Gastrocnemius medialis (tissue), 4 donors: Measurements from ENCODE around the gene FGF14. TPM values are rescaled to one million over a fixed set of nuclear protein-coding genes. Genes with fewer than 3 reads are reported as not detected.

ENCODE experiments used
- ATAC-seq, 2 donors: fragments of 150-250 bp; one replicate each; pipeline ENCODE4 v1.9.1; 2016
- DNase-seq, 2 donors: peaks; one replicate each; pipeline ENCODE4 v3.0.0-alpha.2; 2019
- H3K27ac ChIP-seq, 4 donors: fragments of 200-600 bp; sonication (generic); 1 replicate in 1 of 4; 2 replicates in 3 of 4; pipeline ENCODE4 v1.5.1; 2016 to 2018; ENCODE audit warnings: mild to moderate bottlenecking in 2 of 4, moderate library complexity in 1 of 4
- H3K27me3 ChIP-seq, 3 donors: fragments of 200-600 bp; sonication (generic) in 2 of 3; 1 replicate in 1 of 3; 2 replicates in 2 of 3; pipeline versions ENCODE4 v1.5.1 to v1.6.0; 2016 to 2019; ENCODE audit warnings: mild to moderate bottlenecking in 1 of 3, moderate library complexity in 1 of 3
- H3K36me3 ChIP-seq, 2 donors: fragments of 200-600 bp; sonication (generic) in 1 of 2; one replicate each; pipeline ENCODE4 v1.5.1; 2017 to 2018
- H3K4me1 ChIP-seq, 2 donors: fragments of 200-600 bp; sonication (generic) in 1 of 2; one replicate each; pipeline ENCODE4 v1.5.1; 2016 to 2017; ENCODE audit warnings: mild to moderate bottlenecking in 2 of 2
- H3K4me3 ChIP-seq, 4 donors: fragments of 200-600 bp; sonication (generic) in 3 of 4; 1 replicate in 1 of 4; 2 replicates in 3 of 4; pipeline ENCODE4 v1.5.1; 2016 to 2019; ENCODE audit warnings: mild to moderate bottlenecking in 2 of 4
- H3K9me3 ChIP-seq, 3 donors: fragments of 200-600 bp; sonication (generic) in 2 of 3; 1 replicate in 1 of 3; 2 replicates in 2 of 3; pipeline ENCODE4 v1.5.1; 2016 to 2019
- POLR2A ChIP-seq, 2 donors: fragments of 450-650 bp; IDR thresholded peaks; one replicate each; pipeline ENCODE4 v1.6.1; 2017; ENCODE audit warnings: antibody characterized with exemption in 2 of 2, mild to moderate bottlenecking in 2 of 2, moderate library complexity in 2 of 2
- in situ Hi-C, 4 donors: fragments of 200-750 bp; cut with MboI; loops; one replicate each; pipeline versions ENCODE4 v1.15.0 to v1.8.0; 2017; ENCODE audit warnings: low sequenced_read_pairs in 4 of 4
- intact Hi-C: fragments of 100-400 bp; cut with DNase I; formaldehyde crosslinking; loops from one replicate; pipeline ENCODE4 v1.15.1; 2023; ENCODE audit warnings: low total_unique reads
- total RNA-seq, 4 donors: library from RNA; depleted of rRNA; stranded (reverse); fragments of >200 nt; gene quantifications; one replicate each; pipeline versions ENCODE4 v1.1.0 to v1.2.3, GENCODE V29; 2016
- TF ChIP-seq, protein P1 (sequence below), 5 experiments: fragments of 450-650 bp in 3 of 5; fragments of 200-600 bp in 2 of 5; sonication (generic) in 2 of 5; IDR thresholded peaks in 4 of 5; conservative IDR thresholded peaks in 1 of 5; 1 replicate in 4 of 5; 2 replicates in 1 of 5; pipeline ENCODE4 v1.5.1; 2016 to 2019; ENCODE audit warnings: antibody characterized with exemption in 5 of 5, mild to moderate bottlenecking in 3 of 5, moderate library complexity in 3 of 5

Gene FGF14
- total RNA-seq, 4 donors from 2014 or later = 0.02 TPM; not detected in 3

DNA sequence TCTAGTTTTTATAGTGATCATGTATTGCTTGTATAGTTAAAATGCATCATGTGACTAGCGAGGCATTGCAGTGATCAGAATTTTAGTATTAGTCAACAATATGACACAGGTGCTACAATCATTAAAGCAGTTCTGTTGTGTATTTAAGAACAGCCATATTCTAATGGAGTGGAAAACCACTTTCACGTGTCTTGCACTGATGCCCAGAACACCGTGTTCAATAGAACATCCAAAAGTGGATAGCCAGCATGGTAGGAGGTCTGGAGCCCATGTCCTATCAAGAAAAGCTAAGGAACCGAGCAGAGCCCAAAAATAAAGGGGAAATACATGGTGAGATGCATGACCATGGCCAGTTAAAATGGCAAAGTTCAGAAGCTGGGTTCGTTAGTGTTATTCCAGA lies 55.1 kb downstream of the FGF14 start:
- Histone ChIP-seq H3K27me3 (no peaks in the 10 kb centered on the region), H3K4me3 (no peak overlapping the region), H3K9me3 (no peaks in the 10 kb centered on the region), H3K36me3 (no peaks in the 10 kb centered on the region), H3K27ac (no peak overlapping the region), H3K4me1 (no peaks in the 10 kb centered on the region)
- TF ChIP-seq POLR2A (IDR thresholded peaks at IDR 0.05) = no peak
- TF ChIP-seq, protein P1, sequence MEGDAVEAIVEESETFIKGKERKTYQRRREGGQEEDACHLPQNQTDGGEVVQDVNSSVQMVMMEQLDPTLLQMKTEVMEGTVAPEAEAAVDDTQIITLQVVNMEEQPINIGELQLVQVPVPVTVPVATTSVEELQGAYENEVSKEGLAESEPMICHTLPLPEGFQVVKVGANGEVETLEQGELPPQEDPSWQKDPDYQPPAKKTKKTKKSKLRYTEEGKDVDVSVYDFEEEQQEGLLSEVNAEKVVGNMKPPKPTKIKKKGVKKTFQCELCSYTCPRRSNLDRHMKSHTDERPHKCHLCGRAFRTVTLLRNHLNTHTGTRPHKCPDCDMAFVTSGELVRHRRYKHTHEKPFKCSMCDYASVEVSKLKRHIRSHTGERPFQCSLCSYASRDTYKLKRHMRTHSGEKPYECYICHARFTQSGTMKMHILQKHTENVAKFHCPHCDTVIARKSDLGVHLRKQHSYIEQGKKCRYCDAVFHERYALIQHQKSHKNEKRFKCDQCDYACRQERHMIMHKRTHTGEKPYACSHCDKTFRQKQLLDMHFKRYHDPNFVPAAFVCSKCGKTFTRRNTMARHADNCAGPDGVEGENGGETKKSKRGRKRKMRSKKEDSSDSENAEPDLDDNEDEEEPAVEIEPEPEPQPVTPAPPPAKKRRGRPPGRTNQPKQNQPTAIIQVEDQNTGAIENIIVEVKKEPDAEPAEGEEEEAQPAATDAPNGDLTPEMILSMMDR (IDR thresholded peaks at IDR 0.05 in 4 of 5, conservative IDR thresholded peaks at IDR 0.05 in 1 of 5) = no peak
- intact Hi-C loops = no loop called here
- in situ Hi-C loops = no loop called here
- no peak for DNase-seq
- ATAC-seq = no peak

- in situ Hi-C loops = no loop called here
- H3K27me3 ChIP-seq = no peaks in the 10 kb centered on the region
- ATAC-seq (no peak), DNase-seq (no peak)
- intact Hi-C loops = no loop called here
- no peaks in the 10 kb centered on the region for H3K4me1 ChIP-seq
- no peak overlapping the region for H3K27ac ChIP-seq
- TF ChIP-seq, protein P1 (IDR thresholded peaks at IDR 0.05 in 4 of 5, conservative IDR thresholded peaks at IDR 0.05 in 1 of 5) = no peak
- TF ChIP-seq POLR2A (IDR thresholded peaks at IDR 0.05) = no peak
- H3K4me3 ChIP-seq = no peak overlapping the region
- H3K9me3 ChIP-seq = no peaks in the 10 kb centered on the region
- no peaks in the 10 kb centered on the region for H3K36me3 ChIP-seq
Observed at GRCh38 chr13:102344410-102344809, 57.4 kb downstream of the FGF14 start.

- Histone ChIP-seq H3K27me3 (no peaks in the 10 kb centered on the region), H3K4me1 (no peaks in the 10 kb centered on the region), H3K36me3 (no peaks in the 10 kb centered on the region), H3K27ac (no peak overlapping the region), H3K9me3 (no peaks in the 10 kb centered on the region), H3K4me3 (no peak overlapping the region)
- in situ Hi-C loops (no loop called here), intact Hi-C loops (no loop called here)
- no peak for TF ChIP-seq POLR2A (IDR thresholded peaks at IDR 0.05)
- TF ChIP-seq, protein P1 (IDR thresholded peaks at IDR 0.05 in 4 of 5, conservative IDR thresholded peaks at IDR 0.05 in 1 of 5) = no peak
- ATAC-seq = no peak
- DNase-seq = no peak
Observed at GRCh38 chr13:102333320-102334198, 68.3 kb downstream of the FGF14 start.

- Histone ChIP-seq H3K27ac (no peak overlapping the region), H3K27me3 (no peaks in the 10 kb centered on the region), H3K36me3 (no peaks in the 10 kb centered on the region), H3K4me1 (no peaks in the 10 kb centered on the region), H3K9me3 (no peaks in the 10 kb centered on the region), H3K4me3 (no peak overlapping the region)
- TF ChIP-seq, protein P1 (IDR thresholded peaks at IDR 0.05 in 4 of 5, conservative IDR thresholded peaks at IDR 0.05 in 1 of 5) = no peak
- no peak for TF ChIP-seq POLR2A (IDR thresholded peaks at IDR 0.05)
- DNase-seq (no peak), ATAC-seq (no peak)
- intact Hi-C loops = no loop called here
- in situ Hi-C loops = no loop called here
Observed at GRCh38 chr13:102328909-102329308, 72.9 kb downstream of the FGF14 start.
